HCT116 (cell line): ENCODE results near the gene NAA15. TPM values are rescaled to one million over a fixed set of nuclear protein-coding genes. Genes with fewer than 3 reads are reported as not detected.
"Not testable (repeated sequence)": the region's sequence is repeated elsewhere in the genome, so short reads cannot be mapped to it uniquely, and the experiment has no call there.

Experiments used
- ATAC-seq: fragments of 200-7000 bp; cut with Tn5 transposase; 2 replicates; pipeline ENCODE4 v1.9.1; 2020; ENCODE audit warnings: mild to moderate bottlenecking, moderate library complexity
- BruUV-seq: library from RNA; stranded (reverse); fragments of 400-500 nt; replicated peaks from 2 replicates; lab custom pipeline; 2021; lab: Mats Ljungman, UMichigan
- CTCF ChIA-PET: fragments of 300-600 bp; sonication (Branson Sonifier 250); formaldehyde crosslinking; loops from one replicate; lab custom pipeline; 2021; ENCODE audit warnings: antibody characterized with exemption; lab: Charles Lee
- POLR2A ChIA-PET: fragments of 300-600, 350-600 bp; sonication (Branson Sonifier 250); formaldehyde crosslinking; loops from one replicate; lab custom pipeline; 2021; ENCODE audit warnings: antibody characterized with exemption; lab: Charles Lee
- RAD21 ChIA-PET, 2 experiments: fragments of 300-600 bp; sonication (Branson Sonifier 250); formaldehyde crosslinking; loops; one replicate each; lab custom pipeline; 2023; ENCODE audit warnings: low total read pairs in 2 of 2; ENCODE audit not compliant: uncharacterized antibody in 2 of 2, unreplicated experiment in 2 of 2, low non-redundant PET in 1 of 2; lab: Charles Lee
- DNase-seq: peaks from one replicate; pipeline ENCODE4 v3.0.0-alpha.2; 2010; ENCODE audit warnings: low read depth, low spot score
- H2AFZ ChIP-seq: fragments of 200-600 bp; shearing (Covaris generic), sonication (generic); 2 replicates; pipeline ENCODE4 v1.6.1; 2017; ENCODE audit warnings: low read depth, mixed run types, mixed read lengths, antibody characterized with exemption, low read length; ENCODE audit not compliant: poor library complexity, severe bottlenecking
- H3K27ac ChIP-seq: 2 replicates; pipeline ENCODE4 v1.5.1; 2012; ENCODE audit warnings: low read depth, low read length
- H3K27me3 ChIP-seq: fragments of 200-600 bp; sonication (generic); 2 replicates; pipeline ENCODE4 v1.6.1; 2016; ENCODE audit warnings: mixed run types, low read length, mixed read lengths; ENCODE audit not compliant: insufficient read depth
- H3K36me3 ChIP-seq, 2 experiments: fragments of 200-500 bp in 1 of 2; fragments of 200-600 bp in 1 of 2; sonication (Bioruptor generic) in 1 of 2; sonication (generic) in 1 of 2; 2 replicates each; pipeline versions ENCODE4 v1.5.1 to v1.6.1; 2014 to 2016; ENCODE audit warnings: low read length in 2 of 2, inconsistent platforms in 1 of 2, mixed read lengths in 1 of 2, mixed run types in 1 of 2; ENCODE audit not compliant: insufficient read depth in 2 of 2, control insufficient read depth in 1 of 2
- H3K4me1 ChIP-seq, 2 experiments: fragments of 200-600 bp in 1 of 2; sonication (generic) in 1 of 2; 2 replicates each; pipeline versions ENCODE4 v1.5.1 to v1.6.1; 2012 to 2017; ENCODE audit warnings: low read length in 2 of 2, inconsistent platforms in 1 of 2, mild to moderate bottlenecking in 1 of 2, mixed read lengths in 1 of 2, mixed run types in 1 of 2, moderate library complexity in 1 of 2; ENCODE audit not compliant: insufficient read depth in 2 of 2, control insufficient read depth in 1 of 2
- H3K4me2 ChIP-seq: fragments of 200-600 bp; sonication (generic); 2 replicates; pipeline ENCODE4 v1.6.1; 2017; ENCODE audit warnings: mixed run types, low read length, mixed read lengths
- H3K4me3 ChIP-seq, 2 experiments: fragments of 200-600 bp in 1 of 2; sonication (generic) in 1 of 2; replicated peaks in 1 of 2; 2 replicates each; pipeline ENCODE4 v1.5.1; 2011 to 2016; ENCODE audit warnings: low read length in 2 of 2, control low read depth in 1 of 2, low read depth in 1 of 2, mild to moderate bottlenecking in 1 of 2, mixed read lengths in 1 of 2, mixed run types in 1 of 2
- H3K79me2 ChIP-seq: fragments of 200-600 bp; sonication (generic); 2 replicates; pipeline ENCODE4 v1.6.1; 2017; ENCODE audit warnings: mild to moderate bottlenecking, mixed run types, low read length, moderate library complexity, mixed read lengths; ENCODE audit not compliant: insufficient read depth
- H3K9ac ChIP-seq: fragments of 200-600 bp; sonication (generic); 2 replicates; pipeline ENCODE4 v1.6.1; 2016; ENCODE audit warnings: low read length, mixed read lengths
- H3K9me2 ChIP-seq: fragments of 200-600 bp; sonication (generic), shearing (Covaris generic); 2 replicates; pipeline ENCODE4 v1.6.1; 2017; ENCODE audit warnings: mixed run types, mild to moderate bottlenecking, moderate library complexity; ENCODE audit not compliant: insufficient read depth
- H3K9me3 ChIP-seq, 2 experiments: fragments of 200-500 bp in 1 of 2; fragments of 200-600 bp in 1 of 2; sonication (Bioruptor generic) in 1 of 2; sonication (generic) in 1 of 2; 2 replicates each; pipeline ENCODE4 v1.6.1; 2014 to 2017; ENCODE audit warnings: low read length in 2 of 2, mixed read lengths in 2 of 2, inconsistent platforms in 1 of 2, low read depth in 1 of 2, mild to moderate bottlenecking in 1 of 2, mixed run types in 1 of 2, moderate library complexity in 1 of 2; ENCODE audit not compliant: control insufficient read depth in 1 of 2, insufficient read depth in 1 of 2
- H4K20me1 ChIP-seq: fragments of 200-600 bp; sonication (generic), shearing (Covaris generic); 2 replicates; pipeline ENCODE4 v1.6.1; 2017; ENCODE audit warnings: mixed run types, mild to moderate bottlenecking, moderate library complexity; ENCODE audit not compliant: insufficient read depth
- CTCF ChIP-seq, 3 experiments: fragments of 200-600 bp in 1 of 3; sonication (generic) in 1 of 3; IDR thresholded peaks in 2 of 3; conservative IDR thresholded peaks in 1 of 3; 2 replicates each; pipeline ENCODE4 v1.5.1; 2012 to 2017; ENCODE audit warnings: low read depth in 2 of 3, low read length in 2 of 3, antibody characterized with exemption in 1 of 3, borderline replicate concordance in 1 of 3, control low read depth in 1 of 3, mild to moderate bottlenecking in 1 of 3, mixed read lengths in 1 of 3, mixed run types in 1 of 3, moderate library complexity in 1 of 3; ENCODE audit not compliant: insufficient read depth in 1 of 3
- MAX ChIP-seq: IDR thresholded peaks from 2 replicates; pipeline ENCODE4 v1.6.1; 2012
- RAD21 ChIP-seq: IDR thresholded peaks from 2 replicates; pipeline ENCODE4 v1.6.1; 2012; ENCODE audit warnings: low read depth, mild to moderate bottlenecking
- intact Hi-C: fragments of 100-400 bp; cut with micrococcal nuclease; formaldehyde crosslinking; loops from 2 replicates; pipeline ENCODE4 v1.10.0; 2022
- total RNA-seq: library from RNA; stranded (reverse); gene quantifications from one replicate; pipeline ENCODE4 v1.2.1, GENCODE V29; 2021; ENCODE audit not compliant: unreplicated experiment

Gene NAA15
- total RNA-seq, 1 experiment from 2014 or later, result 79.7 TPM

GRCh38 chr4:139414671-139415210 lies 113.4 kb downstream of the NAA15 start:
- H3K9me3 ChIP-seq, H3K9ac ChIP-seq, H4K20me1 ChIP-seq, POLR2A ChIA-PET, RAD21 ChIA-PET, H3K4me2 ChIP-seq, H3K9me2 ChIP-seq, DNase-seq, BruUV-seq, H3K27ac ChIP-seq, ATAC-seq, H3K79me2 ChIP-seq, H2AFZ ChIP-seq, H3K4me3 ChIP-seq, H3K27me3 ChIP-seq, H3K36me3 ChIP-seq, H3K4me1 ChIP-seq: not testable (repeated sequence)
- intact Hi-C loops, result loop anchor here (10.0 kb wide), 2 partner anchors 120 to 240 kb away; no protein-coding TSS in a partner anchor
- CTCF ChIA-PET, result interaction anchor here (0.7 kb wide), 1 partner anchor 314 kb away, joined by 3 read pairs; no protein-coding TSS in a partner anchor

GRCh38 chr4:139416073-139416673 lies 114.9 kb downstream of the NAA15 start:
- POLR2A ChIA-PET, result no interaction called here
- ATAC-seq (peak; percentile 69), DNase-seq (peak; percentile 34)
- TF ChIP-seq RAD21 (peak; percentile 46), CTCF (IDR thresholded peaks at IDR 0.05 in 2 of 3, conservative IDR thresholded peaks at IDR 0.05 in 1 of 3; ENCODE audit: borderline replicate concordance in 1 of 3, insufficient read depth in 1 of 3, low read depth in 2 of 3, low read length in 2 of 3) (peak; percentile 48 to 71 (median 52); a peak in 5 of 6 replicates), MAX (no peak)
- H4K20me1 ChIP-seq, result no peaks in the 10 kb centered on the region
- no peak overlapping the region for H3K27ac ChIP-seq
- H2AFZ ChIP-seq, result no peak overlapping the region
- RAD21 ChIA-PET, result no interaction called here
- no peaks in the 10 kb centered on the region for H3K27me3 ChIP-seq
- H3K79me2 ChIP-seq, result no peaks in the 10 kb centered on the region
- no peak overlapping the region for H3K9ac ChIP-seq
- CTCF ChIA-PET, result interaction anchor here (1.1 kb wide), 1 partner anchor 37 kb away, joined by 3 read pairs; no protein-coding TSS in a partner anchor
- H3K9me2 ChIP-seq, result no peaks in the 10 kb centered on the region
- intact Hi-C loops, result loop anchor here (10.0 kb wide), 2 partner anchors 119 to 239 kb away; no protein-coding TSS in a partner anchor
- no peak overlapping the region for H3K4me2 ChIP-seq
- no peak overlapping the region for H3K4me3 ChIP-seq
- peaks cover 0 to 4% of the 10 kb centered on the region in 2 experiments; a peak in 2 of 4 replicates for H3K36me3 ChIP-seq
- H3K9me3 ChIP-seq, result no peaks in the 10 kb centered on the region
- no peaks in the 10 kb centered on the region for H3K4me1 ChIP-seq
- no TSS peak for BruUV-seq
